ENCODE measurements around the gene MRS2.

DNA sequence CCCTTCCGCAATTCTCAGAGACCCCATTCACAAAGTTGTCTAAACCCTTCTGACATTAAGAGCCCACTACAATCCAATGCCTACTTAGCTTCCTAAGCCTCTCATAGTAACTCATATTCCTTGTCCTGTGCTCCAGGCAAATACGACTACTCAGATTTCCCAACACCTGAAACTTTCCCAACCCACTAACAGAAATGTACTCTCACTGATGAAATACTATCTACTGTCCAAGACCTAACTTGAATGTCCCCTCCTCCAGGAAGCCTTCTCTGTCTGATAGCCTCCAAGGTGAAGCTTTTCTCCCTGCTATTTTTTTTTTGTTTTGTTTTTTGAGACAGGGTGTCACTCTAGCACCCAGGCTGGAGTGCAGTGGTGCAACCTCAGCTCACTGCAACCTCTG lies 56.2 kb downstream of the MRS2 start:
- TF ChIP-seq, protein P1, sequence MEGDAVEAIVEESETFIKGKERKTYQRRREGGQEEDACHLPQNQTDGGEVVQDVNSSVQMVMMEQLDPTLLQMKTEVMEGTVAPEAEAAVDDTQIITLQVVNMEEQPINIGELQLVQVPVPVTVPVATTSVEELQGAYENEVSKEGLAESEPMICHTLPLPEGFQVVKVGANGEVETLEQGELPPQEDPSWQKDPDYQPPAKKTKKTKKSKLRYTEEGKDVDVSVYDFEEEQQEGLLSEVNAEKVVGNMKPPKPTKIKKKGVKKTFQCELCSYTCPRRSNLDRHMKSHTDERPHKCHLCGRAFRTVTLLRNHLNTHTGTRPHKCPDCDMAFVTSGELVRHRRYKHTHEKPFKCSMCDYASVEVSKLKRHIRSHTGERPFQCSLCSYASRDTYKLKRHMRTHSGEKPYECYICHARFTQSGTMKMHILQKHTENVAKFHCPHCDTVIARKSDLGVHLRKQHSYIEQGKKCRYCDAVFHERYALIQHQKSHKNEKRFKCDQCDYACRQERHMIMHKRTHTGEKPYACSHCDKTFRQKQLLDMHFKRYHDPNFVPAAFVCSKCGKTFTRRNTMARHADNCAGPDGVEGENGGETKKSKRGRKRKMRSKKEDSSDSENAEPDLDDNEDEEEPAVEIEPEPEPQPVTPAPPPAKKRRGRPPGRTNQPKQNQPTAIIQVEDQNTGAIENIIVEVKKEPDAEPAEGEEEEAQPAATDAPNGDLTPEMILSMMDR (IDR thresholded peaks at IDR 0.05): no peak
- TF ChIP-seq POLR2AphosphoS5 (IDR thresholded peaks at IDR 0.05) (no peak), POLR2A (IDR thresholded peaks at IDR 0.05) (no peak)

Data from breast epithelium (tissue), 3 donors.